GM23338 (cell line): ENCODE data around the gene SLC18A2. TPM values are rescaled to one million over a fixed set of nuclear protein-coding genes. Genes with fewer than 3 reads are reported as not detected.

ENCODE experiments used
- ETS1 ChIP-seq: IDR thresholded peaks from 2 replicates; pipeline ENCODE4 v1.6.1; 2016; ENCODE audit warnings: antibody characterized with exemption
- EZH2phosphoT487 ChIP-seq: fragments of 200-600 bp; sonication (generic); IDR thresholded peaks from one replicate; pipeline ENCODE4 v1.8.1; 2018; ENCODE audit warnings: antibody characterized with exemption; ENCODE audit not compliant: unreplicated experiment
- POLR2AphosphoS5 ChIP-seq: IDR thresholded peaks from 2 replicates; pipeline ENCODE4 v1.6.1; 2016; ENCODE audit warnings: antibody characterized with exemption, low read depth
- STAT1 ChIP-seq: IDR thresholded peaks from one replicate; pipeline ENCODE4 v1.6.1; 2016; ENCODE audit warnings: antibody characterized with exemption; ENCODE audit not compliant: unreplicated experiment
- ZNF114 ChIP-seq: fragments of 250-450 bp; sonication (Bioruptor Pico); IDR thresholded peaks from 2 replicates; pipeline ENCODE4 v1.5.0; 2020; ENCODE audit warnings: mild to moderate bottlenecking, moderate library complexity
- ZNF331 ChIP-seq: fragments of 250-450 bp; sonication (Bioruptor Pico); IDR thresholded peaks from 2 replicates; pipeline ENCODE4 v1.5.0; 2020; ENCODE audit warnings: low read depth, mild to moderate bottlenecking, moderate library complexity
- polyA plus RNA-seq: library from polyadenylated mRNA; unstranded; fragments of >200 nt; fragmentation: Nextera tagmentation; extraction: Ambion mirVana; gene quantifications from 2 replicates; pipeline ENCODE4 v1.2.1, GENCODE V29; 2016
- total RNA-seq: library from RNA; depleted of rRNA; stranded (reverse); fragments of >200 nt; shearing (Covaris generic); gene quantifications from 2 replicates; pipeline ENCODE4 v1.2.3, GENCODE V29; 2014
- TF ChIP-seq, protein P1 (sequence below): fragments of 250-450 bp; sonication (Bioruptor Pico); IDR thresholded peaks from 2 replicates; pipeline ENCODE4 v1.5.0; 2020; ENCODE audit warnings: mild to moderate bottlenecking, moderate library complexity
- TF ChIP-seq, protein P2 (sequence below): IDR thresholded peaks from one replicate; pipeline ENCODE4 v1.6.1; 2018; ENCODE audit warnings: antibody characterized with exemption; ENCODE audit not compliant: unreplicated experiment

Gene SLC18A2
- total and polyA plus RNA-seq, 2 experiments from 2014 or later: 4.3 to 8.7 TPM

DNA sequence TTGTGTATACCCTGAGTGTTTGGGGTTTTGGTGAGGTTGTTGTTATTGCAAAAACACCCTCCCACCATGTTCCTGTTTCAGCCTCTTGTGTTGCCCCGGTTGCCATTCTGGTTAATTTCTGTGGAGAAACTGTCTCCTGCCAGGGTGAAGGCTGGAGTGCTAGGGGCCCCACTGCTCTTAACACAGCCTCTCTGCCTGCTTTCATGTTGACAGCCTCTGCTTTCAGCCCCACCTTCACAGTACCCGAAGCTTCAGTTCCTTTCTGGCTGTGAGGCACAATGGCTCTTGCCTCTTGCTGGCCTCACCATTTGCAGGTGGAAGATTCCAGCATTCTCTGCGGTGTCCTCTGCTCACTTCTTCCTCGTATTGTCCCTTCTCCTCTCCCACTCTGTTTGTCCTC lies 19.2 kb downstream of the SLC18A2 start (continued):
- TF ChIP-seq, protein P1, sequence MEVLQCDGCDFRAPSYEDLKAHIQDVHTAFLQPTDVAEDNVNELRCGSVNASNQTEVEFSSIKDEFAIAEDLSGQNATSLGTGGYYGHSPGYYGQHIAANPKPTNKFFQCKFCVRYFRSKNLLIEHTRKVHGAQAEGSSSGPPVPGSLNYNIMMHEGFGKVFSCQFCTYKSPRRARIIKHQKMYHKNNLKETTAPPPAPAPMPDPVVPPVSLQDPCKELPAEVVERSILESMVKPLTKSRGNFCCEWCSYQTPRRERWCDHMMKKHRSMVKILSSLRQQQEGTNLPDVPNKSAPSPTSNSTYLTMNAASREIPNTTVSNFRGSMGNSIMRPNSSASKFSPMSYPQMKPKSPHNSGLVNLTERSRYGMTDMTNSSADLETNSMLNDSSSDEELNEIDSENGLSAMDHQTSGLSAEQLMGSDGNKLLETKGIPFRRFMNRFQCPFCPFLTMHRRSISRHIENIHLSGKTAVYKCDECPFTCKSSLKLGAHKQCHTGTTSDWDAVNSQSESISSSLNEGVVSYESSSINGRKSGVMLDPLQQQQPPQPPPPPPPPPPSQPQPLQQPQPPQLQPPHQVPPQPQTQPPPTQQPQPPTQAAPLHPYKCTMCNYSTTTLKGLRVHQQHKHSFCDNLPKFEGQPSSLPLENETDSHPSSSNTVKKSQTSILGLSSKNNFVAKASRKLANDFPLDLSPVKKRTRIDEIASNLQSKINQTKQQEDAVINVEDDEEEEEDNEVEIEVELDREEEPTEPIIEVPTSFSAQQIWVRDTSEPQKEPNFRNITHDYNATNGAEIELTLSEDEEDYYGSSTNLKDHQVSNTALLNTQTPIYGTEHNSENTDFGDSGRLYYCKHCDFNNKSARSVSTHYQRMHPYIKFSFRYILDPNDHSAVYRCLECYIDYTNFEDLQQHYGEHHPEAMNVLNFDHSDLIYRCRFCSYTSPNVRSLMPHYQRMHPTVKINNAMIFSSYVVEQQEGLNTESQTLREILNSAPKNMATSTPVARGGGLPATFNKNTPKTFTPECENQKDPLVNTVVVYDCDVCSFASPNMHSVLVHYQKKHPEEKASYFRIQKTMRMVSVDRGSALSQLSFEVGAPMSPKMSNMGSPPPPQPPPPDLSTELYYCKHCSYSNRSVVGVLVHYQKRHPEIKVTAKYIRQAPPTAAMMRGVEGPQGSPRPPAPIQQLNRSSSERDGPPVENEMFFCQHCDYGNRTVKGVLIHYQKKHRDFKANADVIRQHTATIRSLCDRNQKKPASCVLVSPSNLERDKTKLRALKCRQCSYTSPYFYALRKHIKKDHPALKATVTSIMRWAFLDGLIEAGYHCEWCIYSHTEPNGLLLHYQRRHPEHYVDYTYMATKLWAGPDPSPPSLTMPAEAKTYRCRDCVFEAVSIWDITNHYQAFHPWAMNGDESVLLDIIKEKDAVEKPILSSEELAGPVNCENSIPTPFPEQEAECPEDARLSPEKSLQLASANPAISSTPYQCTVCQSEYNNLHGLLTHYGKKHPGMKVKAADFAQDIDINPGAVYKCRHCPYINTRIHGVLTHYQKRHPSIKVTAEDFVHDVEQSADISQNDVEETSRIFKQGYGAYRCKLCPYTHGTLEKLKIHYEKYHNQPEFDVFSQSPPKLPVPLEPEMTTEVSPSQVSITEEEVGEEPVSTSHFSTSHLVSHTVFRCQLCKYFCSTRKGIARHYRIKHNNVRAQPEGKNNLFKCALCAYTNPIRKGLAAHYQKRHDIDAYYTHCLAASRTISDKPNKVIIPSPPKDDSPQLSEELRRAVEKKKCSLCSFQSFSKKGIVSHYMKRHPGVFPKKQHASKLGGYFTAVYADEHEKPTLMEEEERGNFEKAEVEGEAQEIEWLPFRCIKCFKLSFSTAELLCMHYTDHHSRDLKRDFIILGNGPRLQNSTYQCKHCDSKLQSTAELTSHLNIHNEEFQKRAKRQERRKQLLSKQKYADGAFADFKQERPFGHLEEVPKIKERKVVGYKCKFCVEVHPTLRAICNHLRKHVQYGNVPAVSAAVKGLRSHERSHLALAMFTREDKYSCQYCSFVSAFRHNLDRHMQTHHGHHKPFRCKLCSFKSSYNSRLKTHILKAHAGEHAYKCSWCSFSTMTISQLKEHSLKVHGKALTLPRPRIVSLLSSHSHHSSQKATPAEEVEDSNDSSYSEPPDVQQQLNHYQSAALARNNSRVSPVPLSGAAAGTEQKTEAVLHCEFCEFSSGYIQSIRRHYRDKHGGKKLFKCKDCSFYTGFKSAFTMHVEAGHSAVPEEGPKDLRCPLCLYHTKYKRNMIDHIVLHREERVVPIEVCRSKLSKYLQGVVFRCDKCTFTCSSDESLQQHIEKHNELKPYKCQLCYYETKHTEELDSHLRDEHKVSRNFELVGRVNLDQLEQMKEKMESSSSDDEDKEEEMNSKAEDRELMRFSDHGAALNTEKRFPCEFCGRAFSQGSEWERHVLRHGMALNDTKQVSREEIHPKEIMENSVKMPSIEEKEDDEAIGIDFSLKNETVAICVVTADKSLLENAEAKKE (CRISPR knock-in tag): no peak
- TF ChIP-seq STAT1 (no peak), POLR2AphosphoS5 (no peak), EZH2phosphoT487 (no peak), ZNF331 (CRISPR knock-in tag) (no peak), ETS1 (no peak), ZNF114 (no peak)
- TF ChIP-seq, protein P2, sequence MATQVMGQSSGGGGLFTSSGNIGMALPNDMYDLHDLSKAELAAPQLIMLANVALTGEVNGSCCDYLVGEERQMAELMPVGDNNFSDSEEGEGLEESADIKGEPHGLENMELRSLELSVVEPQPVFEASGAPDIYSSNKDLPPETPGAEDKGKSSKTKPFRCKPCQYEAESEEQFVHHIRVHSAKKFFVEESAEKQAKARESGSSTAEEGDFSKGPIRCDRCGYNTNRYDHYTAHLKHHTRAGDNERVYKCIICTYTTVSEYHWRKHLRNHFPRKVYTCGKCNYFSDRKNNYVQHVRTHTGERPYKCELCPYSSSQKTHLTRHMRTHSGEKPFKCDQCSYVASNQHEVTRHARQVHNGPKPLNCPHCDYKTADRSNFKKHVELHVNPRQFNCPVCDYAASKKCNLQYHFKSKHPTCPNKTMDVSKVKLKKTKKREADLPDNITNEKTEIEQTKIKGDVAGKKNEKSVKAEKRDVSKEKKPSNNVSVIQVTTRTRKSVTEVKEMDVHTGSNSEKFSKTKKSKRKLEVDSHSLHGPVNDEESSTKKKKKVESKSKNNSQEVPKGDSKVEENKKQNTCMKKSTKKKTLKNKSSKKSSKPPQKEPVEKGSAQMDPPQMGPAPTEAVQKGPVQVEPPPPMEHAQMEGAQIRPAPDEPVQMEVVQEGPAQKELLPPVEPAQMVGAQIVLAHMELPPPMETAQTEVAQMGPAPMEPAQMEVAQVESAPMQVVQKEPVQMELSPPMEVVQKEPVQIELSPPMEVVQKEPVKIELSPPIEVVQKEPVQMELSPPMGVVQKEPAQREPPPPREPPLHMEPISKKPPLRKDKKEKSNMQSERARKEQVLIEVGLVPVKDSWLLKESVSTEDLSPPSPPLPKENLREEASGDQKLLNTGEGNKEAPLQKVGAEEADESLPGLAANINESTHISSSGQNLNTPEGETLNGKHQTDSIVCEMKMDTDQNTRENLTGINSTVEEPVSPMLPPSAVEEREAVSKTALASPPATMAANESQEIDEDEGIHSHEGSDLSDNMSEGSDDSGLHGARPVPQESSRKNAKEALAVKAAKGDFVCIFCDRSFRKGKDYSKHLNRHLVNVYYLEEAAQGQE: no peak
